ENCODE results near the gene GSX2.

DNA sequence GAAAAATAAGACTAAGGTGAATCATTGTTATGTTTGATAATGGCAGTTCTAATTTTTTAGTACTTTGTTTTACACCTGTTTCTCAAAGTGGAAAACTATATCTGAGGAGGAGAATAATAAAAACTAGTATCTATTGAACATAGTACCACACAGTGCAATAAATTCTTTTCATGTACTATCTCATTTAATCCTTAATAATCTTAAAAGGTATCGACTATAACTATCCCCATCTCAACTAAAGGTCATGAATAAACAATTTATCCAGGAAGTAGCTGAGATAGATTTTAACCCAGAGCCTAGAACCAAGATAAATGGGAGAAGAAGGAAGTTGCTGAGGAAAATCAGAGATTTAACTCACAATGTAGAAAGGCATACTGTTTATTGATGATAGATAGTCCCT lies 38.1 kb upstream of the GSX2 start:
- TF ChIP-seq, protein P1, sequence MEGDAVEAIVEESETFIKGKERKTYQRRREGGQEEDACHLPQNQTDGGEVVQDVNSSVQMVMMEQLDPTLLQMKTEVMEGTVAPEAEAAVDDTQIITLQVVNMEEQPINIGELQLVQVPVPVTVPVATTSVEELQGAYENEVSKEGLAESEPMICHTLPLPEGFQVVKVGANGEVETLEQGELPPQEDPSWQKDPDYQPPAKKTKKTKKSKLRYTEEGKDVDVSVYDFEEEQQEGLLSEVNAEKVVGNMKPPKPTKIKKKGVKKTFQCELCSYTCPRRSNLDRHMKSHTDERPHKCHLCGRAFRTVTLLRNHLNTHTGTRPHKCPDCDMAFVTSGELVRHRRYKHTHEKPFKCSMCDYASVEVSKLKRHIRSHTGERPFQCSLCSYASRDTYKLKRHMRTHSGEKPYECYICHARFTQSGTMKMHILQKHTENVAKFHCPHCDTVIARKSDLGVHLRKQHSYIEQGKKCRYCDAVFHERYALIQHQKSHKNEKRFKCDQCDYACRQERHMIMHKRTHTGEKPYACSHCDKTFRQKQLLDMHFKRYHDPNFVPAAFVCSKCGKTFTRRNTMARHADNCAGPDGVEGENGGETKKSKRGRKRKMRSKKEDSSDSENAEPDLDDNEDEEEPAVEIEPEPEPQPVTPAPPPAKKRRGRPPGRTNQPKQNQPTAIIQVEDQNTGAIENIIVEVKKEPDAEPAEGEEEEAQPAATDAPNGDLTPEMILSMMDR (IDR thresholded peaks at IDR 0.05) = no peak
- no peak for TF ChIP-seq POLR2A (IDR thresholded peaks at IDR 0.05)
